GM12878 (cell line): Measurements from ENCODE around the gene SENP8. TPM values are rescaled to one million over a fixed set of nuclear protein-coding genes. Genes with fewer than 3 reads are reported as not detected.

Experiments
- ATAC-seq: fragments of 200-7000 bp; cut with Tn5 transposase; 3 replicates; pipeline ENCODE4 v1.9.1; 2020; ENCODE audit warnings: mild to moderate bottlenecking, moderate library complexity
- BruUV-seq: library from RNA; stranded (reverse); fragments of 400-500 nt; replicated peaks from 2 replicates; lab custom pipeline; 2021; lab: Mats Ljungman, UMichigan
- CTCF ChIA-PET: fragments of 300-600 bp; sonication (Branson Sonifier 250); formaldehyde crosslinking; extraction: SDS; loops from one replicate; lab custom pipeline; 2021; ENCODE audit warnings: inconsistent platforms; lab: Yijun Ruan, JAX
- POLR2A ChIA-PET: fragments of 350-600 bp; formaldehyde crosslinking; extraction: SDS; loops from one replicate; lab custom pipeline; 2021; ENCODE audit warnings: inconsistent platforms; lab: Charles Lee
- RAD21 ChIA-PET: fragments of 300-600 bp; sonication (Branson Sonifier 250); formaldehyde crosslinking; loops from one replicate; lab custom pipeline; 2023; ENCODE audit warnings: antibody characterized with exemption; ENCODE audit not compliant: unreplicated experiment; lab: Charles Lee
- SMC1A ChIA-PET: fragments of 300-600 bp; sonication (Branson Sonifier 250); formaldehyde crosslinking; loops from one replicate; lab custom pipeline; 2023; ENCODE audit not compliant: unreplicated experiment, uncharacterized antibody; lab: Charles Lee
- DNase-seq: peaks from one replicate; pipeline ENCODE4 v3.0.0-alpha.2; 2011; ENCODE audit warnings: low read depth, low spot score
- FAIRE-seq: peaks from 3 replicates; lab custom pipeline; 2011; peaks lifted over from hg19 to GRCh38; lab: Jason Lieb, UNC
- H2AFZ ChIP-seq: 2 replicates; pipeline ENCODE4 v1.6.0; 2011; ENCODE audit warnings: low read depth, low read length, control low read depth; ENCODE audit not compliant: control insufficient read depth
- H3K27ac ChIP-seq: 2 replicates; pipeline ENCODE4 v1.5.1; 2011; ENCODE audit warnings: control low read depth; ENCODE audit not compliant: control insufficient read depth, insufficient read depth
- H3K27me3 ChIP-seq, 2 experiments: replicated peaks in 1 of 2; 2 replicates each; pipeline versions ENCODE4 v1.6.0 to v1.6.1; 2011; ENCODE audit warnings: low read length in 1 of 2; ENCODE audit not compliant: control insufficient read depth in 2 of 2, insufficient read depth in 2 of 2
- H3K36me3 ChIP-seq, 2 experiments: 2 replicates each; pipeline ENCODE4 v1.5.1; 2011; ENCODE audit warnings: low read length in 1 of 2; ENCODE audit not compliant: control insufficient read depth in 2 of 2, insufficient read depth in 2 of 2
- H3K4me1 ChIP-seq: 2 replicates; pipeline ENCODE4 v1.6.1; 2011; ENCODE audit warnings: mild to moderate bottlenecking, low read length, moderate library complexity, mixed read lengths; ENCODE audit not compliant: control insufficient read depth, insufficient read depth
- H3K4me2 ChIP-seq: 2 replicates; pipeline ENCODE4 v1.6.0; 2011; ENCODE audit warnings: control low read depth; ENCODE audit not compliant: control insufficient read depth, insufficient read depth
- H3K4me3 ChIP-seq: fragments of 200-600 bp; sonication (generic); 2 replicates; pipeline ENCODE4 v1.5.1; 2016
- H3K79me2 ChIP-seq: 2 replicates; pipeline ENCODE4 v1.6.0; 2011; ENCODE audit warnings: low read length; ENCODE audit not compliant: control insufficient read depth, insufficient read depth
- H3K9ac ChIP-seq: 2 replicates; pipeline ENCODE4 v1.8.0; 2011; ENCODE audit warnings: low read length, control low read depth, mixed read lengths; ENCODE audit not compliant: control insufficient read depth, insufficient read depth
- H3K9me3 ChIP-seq: replicated peaks from 3 replicates; pipeline ENCODE4 v1.5.1; 2011; ENCODE audit warnings: mild to moderate bottlenecking, low read length; ENCODE audit not compliant: control insufficient read depth, insufficient read depth
- H4K20me1 ChIP-seq: 2 replicates; pipeline ENCODE4 v1.6.0; 2011; ENCODE audit not compliant: control insufficient read depth, insufficient read depth
- BCL11A ChIP-seq: IDR thresholded peaks from 2 replicates; pipeline ENCODE4 v1.6.1; 2011; ENCODE audit warnings: low read depth, low read length
- CBX5 ChIP-seq: sonication (generic); IDR thresholded peaks from 2 replicates; pipeline ENCODE4 v1.6.1; 2016; ENCODE audit warnings: low read depth, moderate library complexity, mild to moderate bottlenecking, inconsistent platforms
- DPF2 ChIP-seq: fragments of 450-650 bp; IDR thresholded peaks from 2 replicates; pipeline ENCODE4 v1.6.1; 2017; ENCODE audit warnings: mild to moderate bottlenecking
- EED ChIP-seq: sonication (generic); IDR thresholded peaks from 2 replicates; pipeline ENCODE4 v1.6.1; 2016; ENCODE audit warnings: antibody characterized with exemption, low read depth
- EGR1 ChIP-seq, 2 experiments: IDR thresholded peaks; 1 replicate in 1 of 2; 2 replicates in 1 of 2; pipeline ENCODE4 v1.6.1; 2011 to 2012; ENCODE audit warnings: low read depth in 2 of 2, low read length in 2 of 2, borderline replicate concordance in 1 of 2, mild to moderate bottlenecking in 1 of 2, moderate library complexity in 1 of 2
- ESRRA ChIP-seq: IDR thresholded peaks from 2 replicates; pipeline ENCODE4 v1.6.1; 2012; ENCODE audit warnings: mild to moderate bottlenecking, low read length, improper control_type of control experiment
- FOXM1 ChIP-seq: IDR thresholded peaks from 2 replicates; pipeline ENCODE4 v1.6.1; 2012; ENCODE audit warnings: low read depth, mild to moderate bottlenecking, inconsistent platforms, low read length, moderate library complexity
- GABPA ChIP-seq: IDR thresholded peaks from 2 replicates; pipeline ENCODE4 v1.6.1; 2014; ENCODE audit warnings: antibody characterized with exemption, low read depth, mild to moderate bottlenecking, inconsistent platforms
- LARP7 ChIP-seq: fragments of 450-650 bp; IDR thresholded peaks from 2 replicates; pipeline ENCODE4 v1.6.1; 2017; ENCODE audit warnings: mild to moderate bottlenecking
- MXI1 ChIP-seq: fragments of 150-350 bp; IDR thresholded peaks from 2 replicates; pipeline ENCODE4 v1.6.1; 2011; ENCODE audit warnings: low read depth, mild to moderate bottlenecking, inconsistent platforms, low read length, improper control_type of control experiment
- PAX8 ChIP-seq: fragments of 450-650 bp; IDR thresholded peaks from 2 replicates; pipeline ENCODE4 v1.6.1; 2017; ENCODE audit warnings: mild to moderate bottlenecking, moderate library complexity
- SIN3A ChIP-seq: IDR thresholded peaks from 2 replicates; pipeline ENCODE4 v1.6.1; 2012; ENCODE audit warnings: low read depth, low read length, improper control_type of control experiment
- SIX5 ChIP-seq: IDR thresholded peaks from 2 replicates; pipeline ENCODE4 v1.6.1; 2011; ENCODE audit warnings: mild to moderate bottlenecking, low read depth, low read length, moderate library complexity; ENCODE audit not compliant: severe bottlenecking
- WRNIP1 ChIP-seq: IDR thresholded peaks from 2 replicates; pipeline ENCODE4 v1.6.1; 2011; ENCODE audit warnings: low read depth, low read length, improper control_type of control experiment, borderline replicate concordance
- WGBS: methylation state at CpG from one replicate; pipeline ENCODE4 v1.1.6; 2016; ENCODE audit warnings: low lambda C conversion rate; ENCODE audit not compliant: insufficient replicate concordance, insufficient coverage; ENCODE audit errors: missing lambda C conversion rate; 5-methylcytosine and 5-hydroxymethylcytosine counted together
- in situ Hi-C: fragments of 300-500 bp; cut with MboI; formaldehyde crosslinking; loops from 9 replicates; pipeline ENCODE4 v1.14.3; 2018; ENCODE audit warnings: mixed read lengths
- intact Hi-C: fragments of 100-400 bp; cut with micrococcal nuclease; formaldehyde crosslinking; loops from one replicate; pipeline ENCODE4 v1.14.2; 2022; ENCODE audit not compliant: unreplicated experiment
- polyA plus RNA-seq, 11 experiments: library from polyadenylated mRNA; depleted of rRNA in 4 of 11; unstranded in 6 of 11; stranded (reverse) in 5 of 11; fragments of >200 nt; fragmentation: Nextera tagmentation in 4 of 11; fragmentation: Illumina TruSeq in 1 of 11; extraction: Ambion mirVana in 4 of 11; extraction: Trizol in 1 of 11; gene quantifications; 1 replicate in 1 of 11; 2 replicates in 10 of 11; pipeline versions ENCODE4 v1.2.1 to v1.2.3, GENCODE V29; 2011 to 2016; ENCODE audit warnings: inconsistent platforms in 2 of 11, missing spikeins in 2 of 11, low read depth in 1 of 11
- total RNA-seq, 4 experiments: library from RNA; depleted of rRNA in 3 of 4; stranded (reverse); fragments of >200 nt in 3 of 4; fragmentation: Illumina TruSeq in 1 of 4; extraction: Trizol in 1 of 4; gene quantifications; 2 replicates each; pipeline versions ENCODE4 v1.2.1 to v1.2.3, GENCODE V29; 2013 to 2021
- TF ChIP-seq, protein P1 (sequence below): fragments of 450-650 bp; IDR thresholded peaks from 2 replicates; pipeline ENCODE4 v1.6.1; 2016; ENCODE audit warnings: mild to moderate bottlenecking, moderate library complexity, borderline replicate concordance
- TF ChIP-seq, protein P2 (sequence below): fragments of 450-650 bp; IDR thresholded peaks from 2 replicates; pipeline ENCODE4 v1.6.1; 2017; ENCODE audit warnings: mild to moderate bottlenecking, moderate library complexity

SENP8 gene
- total and polyA plus RNA-seq, 10 of the 15 experiments (the other 5 are each of a cell fraction or from before 2014, with no cell fraction given): 0.87 to 5.6 (median 2.2) TPM

DNA sequence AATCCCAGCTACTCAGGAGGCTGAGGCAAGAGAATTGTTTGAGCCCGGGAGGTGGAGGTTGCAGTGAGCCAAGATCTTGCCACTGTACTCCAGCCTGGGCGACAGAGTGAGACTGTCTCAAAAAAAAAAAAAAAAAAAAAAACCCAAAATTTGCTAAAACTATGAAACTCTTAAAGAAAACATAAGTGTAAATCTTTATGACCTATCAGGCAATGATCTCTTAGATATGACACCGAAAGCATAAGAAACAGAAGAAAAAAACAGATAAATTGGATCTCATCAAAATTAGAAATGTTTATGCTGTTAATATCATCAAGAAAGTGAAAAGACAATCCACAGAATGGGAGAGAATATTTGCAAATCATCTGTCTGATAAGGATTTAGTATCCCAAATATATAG lies 64.0 kb downstream of the SENP8 start (continued):
- TF ChIP-seq SIX5 (no peak), BCL11A (no peak), MXI1 (no peak), LARP7 (no peak), GABPA (no peak), FOXM1 (no peak), PAX8 (no peak), EGR1 (IDR thresholded peaks at IDR 0.05; ENCODE audit: borderline replicate concordance in 1 of 2, low read depth in 2 of 2, low read length in 2 of 2) (no peak), SIN3A (no peak), WRNIP1 (no peak)
- TF ChIP-seq, protein P1, sequence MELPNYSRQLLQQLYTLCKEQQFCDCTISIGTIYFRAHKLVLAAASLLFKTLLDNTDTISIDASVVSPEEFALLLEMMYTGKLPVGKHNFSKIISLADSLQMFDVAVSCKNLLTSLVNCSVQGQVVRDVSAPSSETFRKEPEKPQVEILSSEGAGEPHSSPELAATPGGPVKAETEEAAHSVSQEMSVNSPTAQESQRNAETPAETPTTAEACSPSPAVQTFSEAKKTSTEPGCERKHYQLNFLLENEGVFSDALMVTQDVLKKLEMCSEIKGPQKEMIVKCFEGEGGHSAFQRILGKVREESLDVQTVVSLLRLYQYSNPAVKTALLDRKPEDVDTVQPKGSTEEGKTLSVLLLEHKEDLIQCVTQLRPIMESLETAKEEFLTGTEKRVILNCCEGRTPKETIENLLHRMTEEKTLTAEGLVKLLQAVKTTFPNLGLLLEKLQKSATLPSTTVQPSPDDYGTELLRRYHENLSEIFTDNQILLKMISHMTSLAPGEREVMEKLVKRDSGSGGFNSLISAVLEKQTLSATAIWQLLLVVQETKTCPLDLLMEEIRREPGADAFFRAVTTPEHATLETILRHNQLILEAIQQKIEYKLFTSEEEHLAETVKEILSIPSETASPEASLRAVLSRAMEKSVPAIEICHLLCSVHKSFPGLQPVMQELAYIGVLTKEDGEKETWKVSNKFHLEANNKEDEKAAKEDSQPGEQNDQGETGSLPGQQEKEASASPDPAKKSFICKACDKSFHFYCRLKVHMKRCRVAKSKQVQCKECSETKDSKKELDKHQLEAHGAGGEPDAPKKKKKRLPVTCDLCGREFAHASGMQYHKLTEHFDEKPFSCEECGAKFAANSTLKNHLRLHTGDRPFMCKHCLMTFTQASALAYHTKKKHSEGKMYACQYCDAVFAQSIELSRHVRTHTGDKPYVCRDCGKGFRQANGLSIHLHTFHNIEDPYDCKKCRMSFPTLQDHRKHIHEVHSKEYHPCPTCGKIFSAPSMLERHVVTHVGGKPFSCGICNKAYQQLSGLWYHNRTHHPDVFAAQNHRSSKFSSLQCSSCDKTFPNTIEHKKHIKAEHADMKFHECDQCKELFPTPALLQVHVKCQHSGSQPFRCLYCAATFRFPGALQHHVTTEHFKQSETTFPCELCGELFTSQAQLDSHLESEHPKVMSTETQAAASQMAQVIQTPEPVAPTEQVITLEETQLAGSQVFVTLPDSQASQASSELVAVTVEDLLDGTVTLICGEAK: no peak

DNA sequence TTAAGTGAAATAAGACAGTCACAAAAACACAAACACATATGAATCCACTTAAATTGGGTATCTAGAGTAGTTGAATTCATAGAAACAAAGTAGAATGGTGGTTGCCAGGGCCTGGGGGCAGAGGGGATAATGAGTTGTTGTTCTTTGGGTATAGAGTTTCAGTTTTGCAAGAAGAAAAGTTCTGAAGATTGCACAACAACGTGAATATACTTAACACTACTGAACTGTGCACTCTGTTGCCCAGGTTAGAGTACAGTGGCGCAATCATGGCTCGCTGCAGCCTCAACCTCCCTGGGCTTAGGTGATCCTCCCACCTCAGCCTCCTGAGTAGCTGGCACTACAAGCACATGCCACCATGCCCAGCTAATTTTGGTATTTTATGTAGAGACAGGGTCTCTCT lies 64.5 kb downstream of the SENP8 start:
- SMC1A ChIA-PET: no interaction called here
- Histone ChIP-seq H3K9ac (no peak overlapping the region), H3K4me3 (no peak overlapping the region), H3K27me3 (peaks cover 3 to 5% of the 10 kb centered on the region in 2 experiments; a peak in 3 of 4 replicates), H3K9me3 (no peaks in the 10 kb centered on the region), H3K4me2 (no peak overlapping the region), H3K79me2 (no peaks in the 10 kb centered on the region), H3K36me3 (no peaks in the 10 kb centered on the region), H4K20me1 (no peaks in the 10 kb centered on the region), H3K27ac (no peak overlapping the region), H3K4me1 (no peaks in the 10 kb centered on the region), H2AFZ (no peak overlapping the region)
- WGBS: 52% methylated on average over 3 of the region's 3 CpGs
- intact Hi-C loops (no loop called here), in situ Hi-C loops (no loop called here)
- CTCF ChIA-PET: no interaction called here
- BruUV-seq: no TSS peak
- DNase-seq (no peak), FAIRE-seq (peak; percentile 13), ATAC-seq (no peak)
- RAD21 ChIA-PET: no interaction called here
- POLR2A ChIA-PET: no interaction called here
- TF ChIP-seq, protein P2, sequence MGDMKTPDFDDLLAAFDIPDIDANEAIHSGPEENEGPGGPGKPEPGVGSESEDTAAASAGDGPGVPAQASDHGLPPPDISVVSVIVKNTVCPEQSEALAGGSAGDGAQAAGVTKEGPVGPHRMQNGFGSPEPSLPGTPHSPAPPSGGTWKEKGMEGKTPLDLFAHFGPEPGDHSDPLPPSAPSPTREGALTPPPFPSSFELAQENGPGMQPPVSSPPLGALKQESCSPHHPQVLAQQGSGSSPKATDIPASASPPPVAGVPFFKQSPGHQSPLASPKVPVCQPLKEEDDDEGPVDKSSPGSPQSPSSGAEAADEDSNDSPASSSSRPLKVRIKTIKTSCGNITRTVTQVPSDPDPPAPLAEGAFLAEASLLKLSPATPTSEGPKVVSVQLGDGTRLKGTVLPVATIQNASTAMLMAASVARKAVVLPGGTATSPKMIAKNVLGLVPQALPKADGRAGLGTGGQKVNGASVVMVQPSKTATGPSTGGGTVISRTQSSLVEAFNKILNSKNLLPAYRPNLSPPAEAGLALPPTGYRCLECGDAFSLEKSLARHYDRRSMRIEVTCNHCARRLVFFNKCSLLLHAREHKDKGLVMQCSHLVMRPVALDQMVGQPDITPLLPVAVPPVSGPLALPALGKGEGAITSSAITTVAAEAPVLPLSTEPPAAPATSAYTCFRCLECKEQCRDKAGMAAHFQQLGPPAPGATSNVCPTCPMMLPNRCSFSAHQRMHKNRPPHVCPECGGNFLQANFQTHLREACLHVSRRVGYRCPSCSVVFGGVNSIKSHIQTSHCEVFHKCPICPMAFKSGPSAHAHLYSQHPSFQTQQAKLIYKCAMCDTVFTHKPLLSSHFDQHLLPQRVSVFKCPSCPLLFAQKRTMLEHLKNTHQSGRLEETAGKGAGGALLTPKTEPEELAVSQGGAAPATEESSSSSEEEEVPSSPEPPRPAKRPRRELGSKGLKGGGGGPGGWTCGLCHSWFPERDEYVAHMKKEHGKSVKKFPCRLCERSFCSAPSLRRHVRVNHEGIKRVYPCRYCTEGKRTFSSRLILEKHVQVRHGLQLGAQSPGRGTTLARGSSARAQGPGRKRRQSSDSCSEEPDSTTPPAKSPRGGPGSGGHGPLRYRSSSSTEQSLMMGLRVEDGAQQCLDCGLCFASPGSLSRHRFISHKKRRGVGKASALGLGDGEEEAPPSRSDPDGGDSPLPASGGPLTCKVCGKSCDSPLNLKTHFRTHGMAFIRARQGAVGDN: no peak
- no peak for TF ChIP-seq CBX5
- no peak for TF ChIP-seq ESRRA
- no peak for TF ChIP-seq EGR1 (IDR thresholded peaks at IDR 0.05; ENCODE audit: borderline replicate concordance in 1 of 2, low read depth in 2 of 2, low read length in 2 of 2)
- no peak for TF ChIP-seq EED
- no peak for TF ChIP-seq DPF2
